OCI-LY3 (cell line): ENCODE measurements around the gene CHST2.

Experiments
- H2AFZ ChIP-seq: fragments of 200-600, 300-600 bp; shearing (Covaris generic); 2 replicates; pipeline ENCODE4 v1.6.0; 2014; ENCODE audit warnings: antibody characterized with exemption, low read depth, low read length
- H3K27ac ChIP-seq: fragments of 200-600, 300-600 bp; sonication (generic); 2 replicates; pipeline ENCODE4 v1.5.1; 2014; ENCODE audit warnings: mild to moderate bottlenecking, low read length, moderate library complexity, mixed read lengths
- H3K27me3 ChIP-seq: fragments of 200-600, 300-600 bp; sonication (generic); 2 replicates; pipeline ENCODE4 v1.6.1; 2014; ENCODE audit warnings: low read depth, low read length, mixed read lengths
- H3K36me3 ChIP-seq: fragments of 200-600, 300-600 bp; sonication (generic); replicated peaks from 2 replicates; pipeline ENCODE3; 2014; ENCODE audit warnings: low read depth, low read length, mixed read lengths
- H3K4me1 ChIP-seq: fragments of 300-600, 200-600 bp; sonication (generic); 2 replicates; pipeline ENCODE4 v1.6.1; 2014; ENCODE audit warnings: low read length, mixed read lengths
- H3K4me2 ChIP-seq: fragments of 200-600, 300-600 bp; sonication (generic); 2 replicates; pipeline ENCODE4 v1.6.1; 2014; ENCODE audit warnings: low read length, mixed read lengths
- H3K4me3 ChIP-seq: fragments of 300-600, 200-600 bp; sonication (generic); 2 replicates; pipeline ENCODE4 v1.5.1; 2014; ENCODE audit warnings: antibody characterized with exemption, mild to moderate bottlenecking, low read length, moderate library complexity
- H3K79me2 ChIP-seq: fragments of 300-600, 200-600 bp; shearing (Covaris generic); 2 replicates; pipeline ENCODE4 v1.6.1; 2014; ENCODE audit warnings: mild to moderate bottlenecking, low read length, mixed read lengths
- H3K9ac ChIP-seq: fragments of 300-600, 200-600 bp; shearing (Covaris generic); 2 replicates; pipeline ENCODE4 v1.6.0; 2014; ENCODE audit warnings: mild to moderate bottlenecking, low read length, moderate library complexity
- H3K9me3 ChIP-seq: fragments of 200-600, 300-600 bp; shearing (Covaris generic); 2 replicates; pipeline ENCODE4 v1.6.1; 2014; ENCODE audit warnings: low read length, mixed read lengths; ENCODE audit not compliant: insufficient read depth
- H4K20me1 ChIP-seq: fragments of 200-600, 300-600 bp; sonication (generic); 2 replicates; pipeline ENCODE4 v1.6.1; 2016; ENCODE audit warnings: low read length, mixed read lengths; ENCODE audit not compliant: insufficient read depth
- EZH2phosphoT487 ChIP-seq: fragments of 200-600 bp; shearing (Covaris generic); IDR thresholded peaks from 2 replicates; pipeline ENCODE4 v1.6.1; 2018; ENCODE audit warnings: antibody characterized with exemption, mixed run types, low read depth
- TF ChIP-seq, protein P1 (sequence below): fragments of 200-600, 300-600 bp; sonication (generic); IDR thresholded peaks from 2 replicates; pipeline ENCODE4 v1.5.1; 2014; ENCODE audit warnings: antibody characterized with exemption, low read length, low read depth

CHST2 gene

DNA sequence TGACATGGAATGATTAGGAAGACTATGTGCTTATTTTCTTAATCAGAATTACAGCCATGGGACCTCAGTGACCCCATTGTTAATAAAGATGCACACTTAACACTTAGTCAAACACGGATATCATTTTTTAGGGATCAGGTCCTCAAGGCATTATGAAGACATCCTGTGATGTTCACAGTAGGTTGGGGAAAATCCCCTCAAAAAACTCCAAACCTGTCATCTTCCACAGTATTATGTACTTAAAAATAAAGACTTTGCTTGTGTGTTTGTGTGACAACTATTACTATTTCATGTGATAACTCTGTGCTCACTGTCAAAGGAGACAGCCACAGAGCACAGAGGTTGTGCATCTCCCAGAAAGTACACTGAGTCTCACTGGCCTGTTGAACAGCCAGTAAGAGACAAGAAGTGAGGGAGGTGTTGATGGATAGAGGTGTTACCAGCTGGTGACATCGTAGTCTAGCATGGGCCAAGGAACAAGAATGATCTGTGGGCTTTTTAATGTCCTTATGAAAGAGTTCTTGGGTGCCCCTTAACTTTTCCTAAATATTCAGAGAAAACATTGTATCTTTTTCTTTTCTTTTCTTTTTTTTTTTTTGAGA, 18.0 kb downstream of the CHST2 start:
- no peaks in the 10 kb centered on the region for H3K9me3 ChIP-seq
- H3K27me3 ChIP-seq: 0 out of 2 replicates have a peak, but pooled peaks cover 8% of the 10 kb centered on the region
- no peaks in the 10 kb centered on the region for H3K36me3 ChIP-seq
- no peak overlapping the region for H2AFZ ChIP-seq
- H4K20me1 ChIP-seq: no peaks in the 10 kb centered on the region
- no peak overlapping the region for H3K4me3 ChIP-seq
- H3K27ac ChIP-seq: no peak overlapping the region
- H3K4me2 ChIP-seq: no peak overlapping the region
- H3K9ac ChIP-seq: no peak overlapping the region
- TF ChIP-seq EZH2phosphoT487: no peak
- TF ChIP-seq, protein P1, sequence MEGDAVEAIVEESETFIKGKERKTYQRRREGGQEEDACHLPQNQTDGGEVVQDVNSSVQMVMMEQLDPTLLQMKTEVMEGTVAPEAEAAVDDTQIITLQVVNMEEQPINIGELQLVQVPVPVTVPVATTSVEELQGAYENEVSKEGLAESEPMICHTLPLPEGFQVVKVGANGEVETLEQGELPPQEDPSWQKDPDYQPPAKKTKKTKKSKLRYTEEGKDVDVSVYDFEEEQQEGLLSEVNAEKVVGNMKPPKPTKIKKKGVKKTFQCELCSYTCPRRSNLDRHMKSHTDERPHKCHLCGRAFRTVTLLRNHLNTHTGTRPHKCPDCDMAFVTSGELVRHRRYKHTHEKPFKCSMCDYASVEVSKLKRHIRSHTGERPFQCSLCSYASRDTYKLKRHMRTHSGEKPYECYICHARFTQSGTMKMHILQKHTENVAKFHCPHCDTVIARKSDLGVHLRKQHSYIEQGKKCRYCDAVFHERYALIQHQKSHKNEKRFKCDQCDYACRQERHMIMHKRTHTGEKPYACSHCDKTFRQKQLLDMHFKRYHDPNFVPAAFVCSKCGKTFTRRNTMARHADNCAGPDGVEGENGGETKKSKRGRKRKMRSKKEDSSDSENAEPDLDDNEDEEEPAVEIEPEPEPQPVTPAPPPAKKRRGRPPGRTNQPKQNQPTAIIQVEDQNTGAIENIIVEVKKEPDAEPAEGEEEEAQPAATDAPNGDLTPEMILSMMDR: no peak
- peaks cover 26% of the 10 kb centered on the region for H3K4me1 ChIP-seq
- no peaks in the 10 kb centered on the region for H3K79me2 ChIP-seq

DNA sequence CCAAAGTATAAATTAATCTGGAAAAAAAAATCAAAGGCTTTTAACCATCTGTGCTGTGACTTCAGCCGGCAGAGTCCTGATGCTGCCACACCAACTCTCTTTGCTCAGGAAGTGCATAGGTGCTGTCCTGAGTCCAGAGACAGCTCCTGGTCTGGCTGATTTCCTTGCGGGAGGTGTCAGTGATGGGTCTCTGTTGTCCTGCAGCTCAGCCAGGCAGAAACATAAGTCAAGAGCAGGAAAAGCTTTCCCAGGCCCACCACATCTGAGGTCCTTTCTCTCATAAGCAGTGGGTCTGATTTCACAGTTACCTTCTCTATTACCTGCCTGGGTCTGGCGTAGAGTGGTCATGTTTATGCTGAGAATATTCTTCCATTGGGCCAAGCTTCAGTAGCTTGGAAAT, 19.4 kb downstream of the CHST2 start:
- H3K4me1 ChIP-seq: peaks cover 19% of the 10 kb centered on the region
- no peak overlapping the region for H3K4me3 ChIP-seq
- 0 out of 2 replicates have a peak, but pooled peaks cover under 1% of the 10 kb centered on the region for H3K27me3 ChIP-seq
- no peaks in the 10 kb centered on the region for H4K20me1 ChIP-seq
- no peaks in the 10 kb centered on the region for H3K9me3 ChIP-seq
- no peak overlapping the region for H3K4me2 ChIP-seq
- H3K27ac ChIP-seq: no peak overlapping the region
- no peaks in the 10 kb centered on the region for H3K36me3 ChIP-seq
- no peak overlapping the region for H2AFZ ChIP-seq
- H3K79me2 ChIP-seq: no peaks in the 10 kb centered on the region
- H3K9ac ChIP-seq: no peak overlapping the region
- no peak for TF ChIP-seq EZH2phosphoT487
- TF ChIP-seq, protein P1: no peak

DNA sequence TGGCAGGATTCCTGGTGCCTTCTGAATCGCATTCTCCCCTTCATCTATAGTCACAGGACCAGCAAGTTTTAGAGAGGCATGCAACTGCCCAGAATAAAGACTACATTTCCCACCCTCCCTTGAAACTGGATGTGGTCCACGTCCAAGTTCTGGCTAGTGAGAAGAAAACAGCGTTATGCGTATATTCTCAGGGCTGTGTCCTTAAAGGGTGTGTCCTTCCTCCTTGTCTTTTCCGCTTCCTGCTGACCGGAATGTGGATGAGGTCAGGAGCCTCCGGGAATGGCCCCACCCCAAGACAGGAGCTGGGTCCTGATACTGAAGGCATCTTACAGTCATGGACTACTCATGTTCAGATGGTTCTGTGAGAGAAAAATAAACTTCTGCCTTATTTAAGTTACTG, 20.2 kb downstream of the CHST2 start:
- Histone ChIP-seq H3K4me1 (peaks cover 11% of the 10 kb centered on the region), H2AFZ (no peak overlapping the region), H3K79me2 (no peaks in the 10 kb centered on the region), H3K4me3 (no peak overlapping the region), H3K9me3 (no peaks in the 10 kb centered on the region), H4K20me1 (no peaks in the 10 kb centered on the region), H3K4me2 (no peak overlapping the region), H3K27ac (no peak overlapping the region), H3K27me3 (no peaks in the 10 kb centered on the region), H3K36me3 (no peaks in the 10 kb centered on the region), H3K9ac (no peak overlapping the region)
- TF ChIP-seq, protein P1: no peak
- no peak for TF ChIP-seq EZH2phosphoT487

DNA sequence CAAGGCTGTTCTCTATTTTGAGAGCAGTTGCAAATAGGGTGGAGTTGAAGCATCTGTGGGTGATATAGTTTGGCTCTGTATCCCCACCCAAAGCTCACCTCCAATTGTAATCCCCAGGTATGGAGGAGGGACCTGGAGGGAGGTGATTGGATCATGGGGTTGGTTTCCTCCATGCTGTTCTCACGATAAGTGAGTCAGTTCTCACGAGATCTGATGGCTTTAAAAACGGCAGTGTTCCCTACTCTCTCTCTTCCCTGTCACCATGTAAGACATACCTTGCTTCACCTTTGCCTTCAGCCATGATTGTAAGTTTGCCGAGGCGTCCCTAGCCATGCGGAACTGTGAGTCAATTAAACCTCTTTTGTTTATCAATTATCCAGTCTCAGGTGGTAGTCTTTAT, 21.0 kb downstream of the CHST2 start:
- no peak overlapping the region for H3K27ac ChIP-seq
- no peaks in the 10 kb centered on the region for H3K27me3 ChIP-seq
- no peak overlapping the region for H3K4me3 ChIP-seq
- H2AFZ ChIP-seq: no peak overlapping the region
- no peaks in the 10 kb centered on the region for H3K9me3 ChIP-seq
- no peak overlapping the region for H3K9ac ChIP-seq
- H3K79me2 ChIP-seq: no peaks in the 10 kb centered on the region
- no peaks in the 10 kb centered on the region for H3K36me3 ChIP-seq
- no peak for TF ChIP-seq EZH2phosphoT487
- TF ChIP-seq, protein P1: no peak
- H3K4me1 ChIP-seq: peaks cover 3% of the 10 kb centered on the region
- no peak overlapping the region for H3K4me2 ChIP-seq
- no peaks in the 10 kb centered on the region for H4K20me1 ChIP-seq
